Choroid plexus epithelial cell (primary cell): ENCODE measurements around the gene CA10.

Experiments
- DNase-seq: peaks from one replicate; pipeline ENCODE4 v3.0.0-alpha.2; 2010; ENCODE audit warnings: low read depth
- H3K4me3 ChIP-seq: 2 replicates; pipeline ENCODE4 v1.5.1; 2011; ENCODE audit warnings: low read depth, mild to moderate bottlenecking, control low read depth, low read length, moderate library complexity
- TF ChIP-seq, protein P1 (sequence below): conservative IDR thresholded peaks from 2 replicates; pipeline ENCODE4 v1.5.1; 2011; ENCODE audit warnings: low read depth, mild to moderate bottlenecking, control low read depth, inconsistent platforms, low read length, moderate library complexity

The CA10 gene

DNA sequence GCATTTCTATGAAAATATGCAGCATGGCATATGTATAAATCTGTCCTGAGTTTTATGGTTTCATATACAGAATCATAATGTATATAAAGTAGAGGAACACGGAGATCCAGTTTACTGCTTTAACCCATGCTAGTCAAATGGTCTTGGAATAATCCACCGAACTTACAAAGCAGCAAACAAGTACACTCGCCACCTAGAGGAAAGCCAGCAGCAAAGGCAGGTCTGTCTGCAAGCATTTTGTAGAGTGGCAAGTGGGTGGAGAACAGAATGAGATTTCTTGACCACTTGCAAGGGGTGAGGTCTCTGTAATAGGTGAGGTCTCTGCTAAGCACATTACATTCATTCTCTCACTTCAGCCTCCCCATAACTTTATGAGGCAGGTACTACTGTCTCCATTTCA lies 308.3 kb downstream of the CA10 start:
- no peak for DNase-seq
- TF ChIP-seq, protein P1, sequence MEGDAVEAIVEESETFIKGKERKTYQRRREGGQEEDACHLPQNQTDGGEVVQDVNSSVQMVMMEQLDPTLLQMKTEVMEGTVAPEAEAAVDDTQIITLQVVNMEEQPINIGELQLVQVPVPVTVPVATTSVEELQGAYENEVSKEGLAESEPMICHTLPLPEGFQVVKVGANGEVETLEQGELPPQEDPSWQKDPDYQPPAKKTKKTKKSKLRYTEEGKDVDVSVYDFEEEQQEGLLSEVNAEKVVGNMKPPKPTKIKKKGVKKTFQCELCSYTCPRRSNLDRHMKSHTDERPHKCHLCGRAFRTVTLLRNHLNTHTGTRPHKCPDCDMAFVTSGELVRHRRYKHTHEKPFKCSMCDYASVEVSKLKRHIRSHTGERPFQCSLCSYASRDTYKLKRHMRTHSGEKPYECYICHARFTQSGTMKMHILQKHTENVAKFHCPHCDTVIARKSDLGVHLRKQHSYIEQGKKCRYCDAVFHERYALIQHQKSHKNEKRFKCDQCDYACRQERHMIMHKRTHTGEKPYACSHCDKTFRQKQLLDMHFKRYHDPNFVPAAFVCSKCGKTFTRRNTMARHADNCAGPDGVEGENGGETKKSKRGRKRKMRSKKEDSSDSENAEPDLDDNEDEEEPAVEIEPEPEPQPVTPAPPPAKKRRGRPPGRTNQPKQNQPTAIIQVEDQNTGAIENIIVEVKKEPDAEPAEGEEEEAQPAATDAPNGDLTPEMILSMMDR, result no peak
- no peak overlapping the region for H3K4me3 ChIP-seq

DNA sequence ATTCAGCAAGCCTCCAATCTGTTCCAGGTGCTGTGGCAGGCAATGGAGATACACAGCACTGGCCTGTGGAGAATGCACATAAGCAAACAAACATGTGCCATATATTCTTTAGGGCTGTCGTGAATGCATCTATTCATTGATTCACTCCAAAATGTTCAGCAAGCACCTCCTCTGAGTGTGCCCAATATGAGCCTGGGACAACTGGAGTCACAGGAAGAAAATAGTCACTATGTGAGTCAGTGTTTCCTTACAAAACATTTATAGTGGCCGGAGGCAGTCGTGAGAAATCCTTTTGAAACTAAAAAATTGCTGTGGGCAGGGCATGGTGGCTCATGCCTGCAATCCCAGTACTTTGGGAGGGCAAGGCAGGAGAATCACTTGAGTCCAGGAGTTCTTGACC lies 310.1 kb downstream of the CA10 start:
- no peak overlapping the region for H3K4me3 ChIP-seq
- DNase-seq, result no peak
- TF ChIP-seq, protein P1, result no peak

DNA sequence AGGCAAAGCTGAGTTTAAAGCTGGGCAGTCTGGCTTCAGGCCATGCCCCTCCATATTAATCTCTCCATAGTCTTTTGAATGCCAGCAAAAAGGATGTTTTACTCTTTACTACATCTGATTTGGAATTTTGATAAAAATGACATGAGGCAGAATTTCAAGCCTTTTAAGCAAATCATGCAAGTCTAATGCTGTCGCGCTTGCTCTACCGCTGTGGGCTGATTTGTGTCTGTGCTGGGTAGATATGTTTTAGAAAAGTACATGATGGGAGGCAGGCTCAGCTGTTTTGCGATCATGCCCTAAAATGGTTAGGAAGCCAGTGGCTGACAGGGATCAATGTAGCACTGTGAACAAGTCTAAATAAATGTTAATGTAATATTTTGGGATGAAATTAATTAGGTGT lies 311.9 kb downstream of the CA10 start:
- TF ChIP-seq, protein P1, result no peak
- DNase-seq, result no peak
- no peak overlapping the region for H3K4me3 ChIP-seq

DNA sequence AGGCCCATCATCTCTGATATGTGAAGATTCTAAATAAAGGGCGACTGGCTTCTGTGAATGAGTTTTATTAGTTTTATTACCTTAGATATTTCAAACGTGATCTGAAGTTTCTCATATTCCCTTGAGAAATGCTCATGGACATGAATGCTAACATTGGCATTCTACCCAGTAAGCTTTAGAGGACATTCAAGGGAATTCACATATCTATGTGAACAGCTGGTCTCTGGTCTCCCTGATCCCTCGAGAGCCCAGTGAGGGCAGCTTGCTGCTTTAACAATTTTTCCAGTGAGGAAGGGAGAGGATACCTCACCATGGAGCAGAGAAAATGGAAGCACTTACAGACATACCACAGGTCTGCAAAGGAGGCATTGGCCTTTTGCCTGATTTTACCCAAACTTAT lies 312.7 kb downstream of the CA10 start:
- no peak for DNase-seq
- H3K4me3 ChIP-seq, result no peak overlapping the region
- TF ChIP-seq, protein P1, result no peak

DNA sequence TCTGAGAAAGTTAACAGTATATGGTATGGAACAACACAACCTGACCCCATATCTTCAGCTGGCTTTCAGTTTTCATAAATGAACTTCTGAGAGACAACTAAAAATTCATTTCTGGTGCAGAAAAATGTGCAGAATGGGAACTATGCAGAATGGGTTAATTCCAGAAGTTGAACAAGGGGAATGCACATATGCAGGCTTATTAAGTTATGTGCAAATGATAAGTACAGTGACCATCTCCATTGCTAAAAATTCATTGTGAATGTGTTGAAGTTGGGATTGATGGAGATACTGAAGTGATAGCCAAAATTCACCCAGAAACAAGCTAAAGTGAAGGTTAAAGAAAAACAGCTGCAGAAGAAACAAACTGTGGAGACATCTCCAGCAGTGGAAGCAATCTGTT lies 315.8 kb downstream of the CA10 start:
- TF ChIP-seq, protein P1, result no peak
- no peak overlapping the region for H3K4me3 ChIP-seq
- no peak for DNase-seq

DNA sequence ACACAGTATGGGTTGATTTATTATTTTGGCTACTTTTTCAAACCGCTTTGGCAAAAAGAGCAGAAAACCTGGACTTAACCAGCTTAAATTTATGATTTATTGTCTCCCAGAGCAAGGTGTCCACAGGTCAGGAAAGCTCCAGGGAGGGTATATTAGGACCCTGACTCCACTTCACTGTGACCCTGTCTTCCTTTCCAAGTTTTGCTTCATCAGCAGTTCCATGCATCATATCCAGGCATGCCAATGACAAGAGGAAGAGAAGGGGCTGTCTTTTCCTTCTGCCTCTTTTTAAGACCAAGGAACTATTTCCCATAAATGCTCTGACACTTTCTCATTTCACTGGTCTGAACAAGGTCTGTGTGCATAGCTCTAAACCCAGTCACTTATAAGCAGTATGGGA lies 316.8 kb downstream of the CA10 start:
- TF ChIP-seq, protein P1, result no peak
- no peak for DNase-seq
- no peak overlapping the region for H3K4me3 ChIP-seq

DNA sequence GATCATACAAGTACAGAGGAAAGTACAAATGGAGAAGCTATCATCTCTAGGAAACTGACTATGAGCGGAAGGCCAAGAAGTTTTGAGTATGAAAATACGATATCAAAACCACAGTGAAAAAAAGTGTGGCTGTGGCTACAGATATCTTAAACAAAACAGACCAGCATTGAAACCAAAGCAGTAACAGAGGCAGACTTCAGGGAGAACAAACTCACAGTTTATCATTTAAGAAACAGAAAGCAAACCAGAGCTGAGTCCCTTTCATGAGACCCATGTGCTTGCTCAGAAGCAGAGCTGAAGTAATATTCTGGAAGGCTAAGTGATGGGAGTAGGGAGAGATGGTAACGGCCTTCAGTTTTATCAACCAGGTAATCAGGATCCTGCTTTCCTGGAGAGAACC lies 317.8 kb downstream of the CA10 start:
- no peak for DNase-seq
- no peak overlapping the region for H3K4me3 ChIP-seq
- TF ChIP-seq, protein P1, result no peak
